ENCODE measurements around the gene CUL4A.

The CUL4A gene

GRCh38 chr13:113273851-113274590, 64.6 kb downstream of the CUL4A start:
- no peak for ATAC-seq
- TF ChIP-seq GLIS3 (CRISPR knock-in tag; IDR thresholded peaks at IDR 0.05) (no peak), SNAI2 (CRISPR knock-in tag; IDR thresholded peaks at IDR 0.05) (no peak), TOX (CRISPR knock-in tag; IDR thresholded peaks at IDR 0.05; ENCODE audit: borderline replicate concordance) (no peak), ZNF70 (CRISPR knock-in tag; IDR thresholded peaks at IDR 0.05) (no peak), RARB (CRISPR knock-in tag; IDR thresholded peaks at IDR 0.05) (no peak)

GRCh38 chr13:113274721-113275120, 65.3 kb downstream of the CUL4A start:
- no peak for ATAC-seq

GRCh38 chr13:113275387-113275786, 66.0 kb downstream of the CUL4A start:
- TF ChIP-seq ESRRG (CRISPR knock-in tag; IDR thresholded peaks at IDR 0.05) (no peak), RARB (CRISPR knock-in tag; IDR thresholded peaks at IDR 0.05) (no peak), PATZ1 (CRISPR knock-in tag; IDR thresholded peaks at IDR 0.05; ENCODE audit: borderline replicate concordance) (no peak), ZNF70 (CRISPR knock-in tag; IDR thresholded peaks at IDR 0.05) (no peak), SNAI2 (CRISPR knock-in tag; IDR thresholded peaks at IDR 0.05) (no peak), ZC3H10 (CRISPR knock-in tag; IDR thresholded peaks at IDR 0.05) (no peak), GLIS3 (CRISPR knock-in tag; IDR thresholded peaks at IDR 0.05) (no peak), CSDC2 (CRISPR knock-in tag; IDR thresholded peaks at IDR 0.05) (no peak), ZFP30 (CRISPR knock-in tag; IDR thresholded peaks at IDR 0.05) (no peak)
- ATAC-seq = peak; percentile 94

More at GRCh38 chr13:113274721-113275120, 65.3 kb downstream of the CUL4A start:
- TF ChIP-seq RARB (CRISPR knock-in tag; IDR thresholded peaks at IDR 0.05) (no peak), ZNF565 (CRISPR knock-in tag; conservative IDR thresholded peaks at IDR 0.05; ENCODE audit: low read depth) (no peak), ZNF8 (CRISPR knock-in tag; IDR thresholded peaks at IDR 0.05) (no peak), SNAI2 (CRISPR knock-in tag; IDR thresholded peaks at IDR 0.05) (no peak), CSRNP3 (CRISPR knock-in tag; IDR thresholded peaks at IDR 0.05) (no peak), ZFP30 (CRISPR knock-in tag; IDR thresholded peaks at IDR 0.05) (no peak), GLIS3 (CRISPR knock-in tag; IDR thresholded peaks at IDR 0.05) (no peak), ZC3H10 (CRISPR knock-in tag; IDR thresholded peaks at IDR 0.05) (no peak), POU6F1 (CRISPR knock-in tag; IDR thresholded peaks at IDR 0.05; ENCODE audit: borderline replicate concordance, low read depth) (no peak), OSR1 (CRISPR knock-in tag; IDR thresholded peaks at IDR 0.05) (no peak)

- ATAC-seq = no peak
- TF ChIP-seq ESRRG (CRISPR knock-in tag; IDR thresholded peaks at IDR 0.05) (no peak), BACH2 (CRISPR knock-in tag; IDR thresholded peaks at IDR 0.05; ENCODE audit: borderline replicate concordance) (no peak), TOX (CRISPR knock-in tag; IDR thresholded peaks at IDR 0.05; ENCODE audit: borderline replicate concordance) (no peak), GLIS3 (CRISPR knock-in tag; IDR thresholded peaks at IDR 0.05) (no peak), CSRNP3 (CRISPR knock-in tag; IDR thresholded peaks at IDR 0.05) (no peak), PPARA (CRISPR knock-in tag; IDR thresholded peaks at IDR 0.05; ENCODE audit: borderline replicate concordance) (no peak), CREB5 (CRISPR knock-in tag; IDR thresholded peaks at IDR 0.05; ENCODE audit: low read depth) (no peak), SNAI2 (CRISPR knock-in tag; IDR thresholded peaks at IDR 0.05) (no peak), ZC3H10 (CRISPR knock-in tag; IDR thresholded peaks at IDR 0.05) (no peak), TCF4 (CRISPR knock-in tag; IDR thresholded peaks at IDR 0.05; ENCODE audit: borderline replicate concordance) (no peak), ARNTL (CRISPR knock-in tag; IDR thresholded peaks at IDR 0.05; ENCODE audit: borderline replicate concordance, low read depth) (no peak), ZNF8 (CRISPR knock-in tag; IDR thresholded peaks at IDR 0.05) (no peak), RARB (CRISPR knock-in tag; IDR thresholded peaks at IDR 0.05) (no peak), TSHZ2 (CRISPR knock-in tag; IDR thresholded peaks at IDR 0.05) (no peak), PATZ1 (CRISPR knock-in tag; IDR thresholded peaks at IDR 0.05; ENCODE audit: borderline replicate concordance) (no peak), ZFP30 (CRISPR knock-in tag; IDR thresholded peaks at IDR 0.05) (no peak)
Observed at GRCh38 chr13:113280126-113280525, 70.7 kb downstream of the CUL4A start.

All from SK-N-SH treated with all-trans-retinoic acid at 6 μM for 48 hours (cell line).